HG02840 (cell line): ENCODE measurements around the gene FUT4.
"Not testable (repeated sequence)": the region's sequence is repeated elsewhere in the genome, so short reads cannot be mapped to it uniquely, and the experiment has no call there.

ENCODE experiments used
- ATAC-seq: cut with Tn5 transposase; IDR thresholded peaks from one replicate; pipeline ENCODE4 v1.9.1; 2021; ENCODE audit warnings: mild to moderate bottlenecking, moderate library complexity, moderate number of reproducible peaks; ENCODE audit not compliant: unreplicated experiment, low FRiP score

Gene FUT4, protein sequence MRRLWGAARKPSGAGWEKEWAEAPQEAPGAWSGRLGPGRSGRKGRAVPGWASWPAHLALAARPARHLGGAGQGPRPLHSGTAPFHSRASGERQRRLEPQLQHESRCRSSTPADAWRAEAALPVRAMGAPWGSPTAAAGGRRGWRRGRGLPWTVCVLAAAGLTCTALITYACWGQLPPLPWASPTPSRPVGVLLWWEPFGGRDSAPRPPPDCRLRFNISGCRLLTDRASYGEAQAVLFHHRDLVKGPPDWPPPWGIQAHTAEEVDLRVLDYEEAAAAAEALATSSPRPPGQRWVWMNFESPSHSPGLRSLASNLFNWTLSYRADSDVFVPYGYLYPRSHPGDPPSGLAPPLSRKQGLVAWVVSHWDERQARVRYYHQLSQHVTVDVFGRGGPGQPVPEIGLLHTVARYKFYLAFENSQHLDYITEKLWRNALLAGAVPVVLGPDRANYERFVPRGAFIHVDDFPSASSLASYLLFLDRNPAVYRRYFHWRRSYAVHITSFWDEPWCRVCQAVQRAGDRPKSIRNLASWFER

DNA sequence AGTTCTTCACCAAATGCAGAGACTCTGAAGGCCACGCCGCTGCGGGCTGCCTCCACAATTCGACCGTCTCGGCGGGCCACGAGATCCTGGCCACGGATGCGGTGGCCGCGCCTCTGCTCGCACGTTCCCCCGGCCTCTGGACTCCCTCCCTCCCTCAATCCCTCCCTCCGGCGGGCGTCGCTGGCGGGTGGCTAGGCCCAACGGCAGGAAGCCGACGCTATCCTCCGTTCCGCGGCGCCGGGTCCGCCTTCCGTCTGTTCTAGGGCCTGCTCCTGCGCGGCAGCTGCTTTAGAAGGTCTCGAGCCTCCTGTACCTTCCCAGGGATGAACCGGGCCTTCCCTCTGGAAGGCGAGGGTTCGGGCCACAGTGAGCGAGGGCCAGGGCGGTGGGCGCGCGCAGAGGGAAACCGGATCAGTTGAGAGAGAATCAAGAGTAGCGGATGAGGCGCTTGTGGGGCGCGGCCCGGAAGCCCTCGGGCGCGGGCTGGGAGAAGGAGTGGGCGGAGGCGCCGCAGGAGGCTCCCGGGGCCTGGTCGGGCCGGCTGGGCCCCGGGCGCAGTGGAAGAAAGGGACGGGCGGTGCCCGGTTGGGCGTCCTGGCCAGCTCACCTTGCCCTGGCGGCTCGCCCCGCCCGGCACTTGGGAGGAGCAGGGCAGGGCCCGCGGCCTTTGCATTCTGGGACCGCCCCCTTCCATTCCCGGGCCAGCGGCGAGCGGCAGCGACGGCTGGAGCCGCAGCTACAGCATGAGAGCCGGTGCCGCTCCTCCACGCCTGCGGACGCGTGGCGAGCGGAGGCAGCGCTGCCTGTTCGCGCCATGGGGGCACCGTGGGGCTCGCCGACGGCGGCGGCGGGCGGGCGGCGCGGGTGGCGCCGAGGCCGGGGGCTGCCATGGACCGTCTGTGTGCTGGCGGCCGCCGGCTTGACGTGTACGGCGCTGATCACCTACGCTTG is at the start of gene FUT4:
FUT4 (plus strand) TSS at position 227 of the 951 bp plus-strand sequence; CDS start at position 440, 213 bp downstream.
- peak; percentile 79 for ATAC-seq

DNA sequence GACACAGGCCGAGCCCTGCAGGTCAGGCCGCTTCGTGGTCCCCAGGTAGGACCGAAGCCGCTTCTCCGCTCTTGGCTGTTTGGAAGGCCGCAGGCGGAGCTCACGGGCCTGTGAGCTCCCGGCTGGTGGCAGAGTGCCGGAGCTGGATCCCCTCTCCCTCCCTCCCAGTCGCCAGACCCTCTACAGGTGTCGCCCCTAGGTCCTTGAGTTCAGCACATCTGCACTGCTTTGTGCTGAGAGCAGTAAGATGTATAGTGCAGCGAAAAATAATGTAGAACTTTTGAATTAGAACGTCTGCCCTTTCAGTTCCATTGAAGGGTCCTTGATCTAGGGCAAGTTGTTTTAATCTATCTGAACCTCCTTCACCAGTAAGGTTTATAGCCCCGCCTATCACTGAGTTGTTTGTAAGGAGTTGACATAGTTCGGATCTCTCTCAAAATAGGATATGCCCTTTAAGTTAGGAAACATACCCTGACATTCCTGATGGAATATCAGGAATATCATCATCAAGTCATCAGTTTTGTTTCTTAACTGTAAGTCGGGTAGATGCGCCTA is 49.5 kb upstream of the FUT4 start:
- peak; percentile 61 for ATAC-seq

DNA sequence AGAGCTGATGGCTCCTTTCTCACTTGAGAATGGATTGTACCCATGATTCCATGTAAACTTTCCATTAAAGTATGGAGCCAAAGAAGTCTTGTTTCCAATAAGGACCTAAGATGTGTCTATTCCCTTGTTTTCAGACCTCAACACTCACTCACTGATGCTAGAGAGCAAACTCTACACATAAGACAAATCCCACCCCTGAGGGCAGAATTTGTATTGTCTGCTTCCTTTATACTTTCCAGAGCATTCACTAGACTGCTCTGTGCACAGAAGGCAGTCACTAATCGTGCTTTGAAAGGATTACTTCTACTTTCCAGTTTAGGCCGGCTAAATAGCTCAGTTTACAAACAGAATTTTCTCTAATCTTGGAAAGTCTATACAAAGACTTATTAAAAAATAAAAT is 43.5 kb upstream of the FUT4 start:
- no peak for ATAC-seq

DNA sequence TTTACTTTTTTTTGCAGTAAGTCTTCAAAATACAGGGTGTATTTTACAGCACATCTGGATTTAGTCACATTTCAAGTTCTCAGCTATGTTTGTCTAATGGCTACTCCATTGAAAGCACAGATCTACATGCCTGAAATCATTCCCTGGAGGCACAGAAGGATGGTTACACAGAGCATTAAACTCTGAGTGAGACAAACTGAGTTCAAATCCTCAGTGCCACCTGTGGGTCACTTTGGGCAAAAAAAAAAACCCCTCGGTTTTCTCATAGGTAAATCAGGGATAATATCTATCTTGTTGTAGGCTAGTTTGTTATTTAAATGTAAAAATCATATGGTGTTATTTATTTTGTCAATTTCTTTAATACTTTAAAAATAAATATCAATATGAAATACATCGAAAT is 42.2 kb upstream of the FUT4 start:
- ATAC-seq, result no peak

DNA sequence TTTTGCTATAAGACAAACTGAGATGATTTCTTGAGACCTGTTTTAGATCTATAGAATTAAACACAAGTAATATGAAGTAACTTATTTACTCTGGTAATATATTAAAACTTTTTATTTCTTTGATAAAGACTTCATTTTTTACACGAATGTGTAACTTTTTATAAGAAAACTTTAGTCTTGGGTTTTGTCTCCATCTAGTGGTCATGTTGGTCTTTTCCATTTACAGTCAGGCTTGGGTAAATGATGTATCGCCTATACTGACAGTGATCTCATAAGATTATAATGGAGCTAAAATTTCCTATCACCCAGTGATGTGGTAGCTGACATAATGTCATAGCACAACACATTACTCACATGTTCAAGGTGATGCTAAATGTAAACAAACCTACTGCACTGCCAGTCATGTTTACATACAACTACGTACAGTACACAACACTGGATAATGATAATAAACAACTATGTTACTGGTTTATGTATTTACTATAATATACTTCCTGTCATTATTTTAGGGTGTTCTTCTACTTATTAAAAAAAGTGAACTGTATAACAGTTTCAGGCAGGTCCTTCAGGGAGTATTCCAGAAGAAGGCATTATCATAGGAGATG is 38.9 kb upstream of the FUT4 start:
- ATAC-seq, result no peak

DNA sequence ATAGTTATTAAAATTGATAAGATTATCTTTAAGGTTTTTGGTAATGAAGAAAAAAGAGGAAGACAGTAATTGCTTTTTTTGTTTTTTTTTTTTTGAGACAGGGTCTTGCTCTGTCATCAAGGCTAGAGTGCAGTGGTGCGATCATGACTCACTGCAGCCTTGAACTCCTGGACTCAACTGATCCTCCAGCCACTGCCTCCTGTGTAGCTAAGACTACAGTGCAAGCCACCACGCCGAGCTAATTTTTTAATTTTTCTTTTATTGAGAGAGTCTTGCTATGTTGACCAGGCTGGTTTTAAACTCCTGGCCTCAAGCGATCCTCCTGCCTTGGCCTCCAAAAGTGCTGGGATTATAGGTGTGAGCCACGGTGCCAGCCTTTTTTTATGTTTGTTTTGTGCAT is 37.2 kb upstream of the FUT4 start:
- not testable (repeated sequence) for ATAC-seq

DNA sequence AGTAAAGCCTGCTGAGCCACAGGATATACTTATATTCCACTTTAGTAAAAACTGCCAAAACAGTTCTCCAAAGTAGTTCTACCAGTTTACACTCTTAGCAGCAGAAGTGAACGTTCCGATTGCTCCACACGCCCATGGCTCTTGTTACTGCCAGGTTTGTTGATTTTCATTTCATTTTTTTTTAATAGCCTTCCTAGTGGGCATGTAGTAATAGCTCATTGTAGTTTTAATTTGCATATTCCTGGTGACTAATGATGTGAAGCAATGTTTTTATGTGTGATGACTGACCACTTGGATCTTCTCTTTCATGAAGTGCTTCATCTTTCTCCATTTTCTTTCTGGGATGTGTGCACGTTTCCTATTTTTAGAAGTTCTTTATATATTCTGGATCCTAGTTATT is 36.2 kb upstream of the FUT4 start:
- no peak for ATAC-seq

DNA sequence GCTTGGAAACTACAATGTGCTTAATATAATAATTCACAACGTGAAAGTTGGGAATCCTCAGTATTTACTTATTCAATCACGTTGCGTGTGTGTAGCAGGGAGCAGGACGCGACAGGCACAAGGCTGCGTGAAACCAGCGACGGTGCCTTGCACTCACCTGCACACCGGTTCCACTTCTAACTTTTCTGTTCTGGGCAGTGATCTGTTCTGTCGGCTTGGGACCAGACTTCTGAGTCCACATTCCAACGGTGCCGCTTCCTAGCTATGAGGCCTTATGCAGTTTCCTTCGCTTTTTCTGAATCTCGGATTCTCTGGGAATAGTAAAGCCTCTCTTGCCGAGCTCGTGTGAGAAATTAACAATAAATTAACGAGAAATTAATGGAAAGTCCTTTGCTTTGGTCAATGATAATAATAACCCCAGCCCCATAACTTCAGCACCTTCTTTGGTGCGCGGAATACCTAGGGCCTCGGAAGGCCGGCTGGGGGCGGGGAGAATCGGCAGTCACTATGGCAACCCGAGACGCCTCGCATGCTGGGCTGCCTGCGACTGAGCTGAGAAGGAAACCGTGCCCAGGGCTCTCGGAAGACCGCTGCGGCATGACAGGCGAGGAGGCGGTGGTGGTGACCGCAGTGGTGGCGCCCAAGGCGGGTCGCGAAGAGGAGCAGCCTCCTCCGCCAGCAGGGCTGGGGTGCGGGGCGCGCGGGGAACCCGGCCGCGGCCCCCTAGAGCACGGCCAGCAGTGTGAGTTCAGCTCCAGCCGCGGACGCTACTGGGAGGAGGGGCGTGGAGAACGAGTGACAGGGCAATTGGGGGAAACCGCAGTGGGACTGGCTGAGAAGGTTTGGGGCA is 31.6 kb upstream of the FUT4 start, which contains the start of gene C11orf97:
C11orf97 (plus strand) TSS at position 530 of the 850 bp plus-strand sequence; CDS start at position 598, 68 bp downstream.
- peak; percentile 73 for ATAC-seq

DNA sequence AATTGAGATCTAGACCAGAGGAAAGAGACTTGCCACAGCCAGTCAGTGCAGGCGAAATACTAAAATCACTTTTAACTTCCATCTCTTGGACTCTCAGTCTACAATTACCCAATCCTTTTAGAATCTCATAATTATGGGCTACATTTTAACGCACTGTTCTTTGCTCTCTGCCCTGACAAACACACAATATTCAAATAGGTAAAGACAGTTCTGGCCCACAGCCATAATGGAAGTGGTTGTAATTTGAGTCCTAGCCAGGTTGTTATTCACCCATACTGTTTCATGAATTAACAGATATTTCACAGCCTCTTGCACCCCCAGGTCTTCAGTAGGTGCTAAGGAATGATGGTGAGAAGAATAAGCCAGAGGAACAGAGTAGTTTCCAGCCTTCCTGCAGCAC is 30.6 kb upstream of the FUT4 start:
- ATAC-seq, result no peak

DNA sequence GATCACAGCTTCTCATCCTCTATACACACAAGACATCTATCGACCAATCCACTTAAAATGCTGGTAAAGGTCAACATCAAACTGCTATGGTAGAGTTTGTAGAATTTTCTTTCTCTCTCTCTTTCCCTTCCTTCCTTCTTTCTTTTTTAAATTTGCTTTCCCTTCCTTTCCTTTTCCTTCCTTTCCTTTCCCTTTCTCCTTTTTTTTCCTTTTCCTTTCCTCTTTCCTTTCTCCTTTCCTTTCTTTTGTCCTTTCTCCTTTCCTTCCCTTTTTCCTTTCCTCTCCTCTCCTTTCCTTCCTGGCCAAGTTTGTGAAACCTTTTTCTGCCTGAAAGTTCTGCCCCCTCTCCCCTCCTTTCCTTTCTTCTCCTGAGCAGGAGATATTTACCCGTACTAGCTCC is 28.3 kb upstream of the FUT4 start:
- ATAC-seq, result no peak

DNA sequence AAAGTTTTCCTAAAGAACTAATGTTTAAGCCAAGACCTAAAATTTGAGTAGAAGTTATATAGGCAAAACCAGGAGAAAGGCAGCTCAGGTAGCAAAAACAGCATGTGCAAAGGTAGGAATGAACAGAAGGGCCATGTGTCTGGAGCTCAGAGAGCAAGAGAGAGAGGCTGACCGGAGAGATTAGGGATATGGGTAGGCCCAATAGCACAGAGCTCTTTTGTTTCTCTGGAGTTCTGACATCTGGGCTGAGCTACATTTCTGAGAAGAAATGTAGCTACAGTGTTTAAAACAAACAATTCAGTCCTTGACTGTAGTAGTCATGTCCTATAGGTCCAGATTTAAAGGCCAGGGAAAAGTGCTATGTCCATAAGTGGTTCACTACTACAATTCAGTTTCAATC is 27.0 kb upstream of the FUT4 start:
- no peak for ATAC-seq

DNA sequence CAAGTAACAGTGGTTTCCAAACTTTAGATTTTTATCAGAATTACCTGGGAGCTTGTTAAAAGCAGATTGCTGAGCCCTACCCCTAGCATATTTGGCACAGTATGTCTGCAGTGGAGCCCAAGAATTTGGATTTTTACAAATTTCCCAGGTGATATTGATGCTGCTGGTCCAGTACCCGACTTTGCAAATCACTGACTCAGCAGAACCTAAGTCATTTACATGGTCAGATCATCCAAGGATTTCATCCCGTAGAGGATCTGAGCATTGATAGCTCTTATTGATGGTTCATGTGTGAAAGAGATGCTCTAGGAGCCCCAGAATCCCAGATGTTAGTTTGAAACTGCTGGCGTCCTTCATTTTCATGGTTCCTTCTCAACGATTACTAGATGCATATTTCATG is 25.4 kb upstream of the FUT4 start:
- ATAC-seq, result no peak

DNA sequence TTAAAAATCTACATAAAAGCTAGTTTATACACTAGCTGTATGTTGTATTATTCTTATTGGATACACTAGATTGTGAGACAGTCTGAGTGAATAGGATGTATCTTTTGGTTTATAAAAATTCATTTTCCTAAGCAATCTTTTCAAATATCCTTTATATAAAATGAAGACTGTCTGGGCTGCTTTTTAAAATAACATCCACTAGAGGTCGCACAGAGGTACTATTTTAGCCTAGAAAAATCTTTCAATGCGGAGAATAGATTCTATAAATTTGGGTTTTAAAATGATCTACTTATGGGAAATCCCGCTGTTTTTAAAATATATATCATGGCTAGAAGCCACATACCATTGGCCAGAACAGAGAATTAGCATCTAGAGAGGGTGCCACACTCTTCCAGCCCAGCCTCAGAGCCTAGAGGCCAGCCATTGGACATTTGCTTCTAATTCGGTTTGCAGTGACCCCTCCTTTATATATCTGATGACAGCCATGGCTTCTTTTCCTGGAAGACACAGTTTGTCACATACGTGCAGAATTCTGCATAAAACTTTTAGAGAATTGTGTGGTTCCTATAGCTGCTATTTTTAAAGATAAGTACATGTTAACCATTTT is 24.1 kb upstream of the FUT4 start:
- ATAC-seq, result no peak

DNA sequence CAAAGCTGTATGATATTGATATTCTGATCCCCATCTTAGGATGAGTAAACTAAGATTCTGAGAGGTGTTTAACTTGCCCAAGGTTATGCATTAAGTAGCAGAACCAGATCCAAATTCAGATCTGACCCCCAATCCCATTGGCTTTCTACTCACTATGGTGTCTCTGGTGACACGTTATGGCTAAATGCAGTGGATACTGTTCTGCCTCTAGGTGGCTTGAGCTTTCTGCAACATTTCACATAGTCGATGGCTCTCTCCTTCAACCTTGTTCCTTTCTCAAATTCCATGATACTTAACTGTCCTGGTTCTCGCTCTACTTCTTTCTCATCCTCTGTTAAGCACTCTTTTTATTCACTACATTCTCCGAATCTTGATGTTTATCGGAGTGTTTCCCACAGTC is 22.0 kb upstream of the FUT4 start:
- no peak for ATAC-seq

DNA sequence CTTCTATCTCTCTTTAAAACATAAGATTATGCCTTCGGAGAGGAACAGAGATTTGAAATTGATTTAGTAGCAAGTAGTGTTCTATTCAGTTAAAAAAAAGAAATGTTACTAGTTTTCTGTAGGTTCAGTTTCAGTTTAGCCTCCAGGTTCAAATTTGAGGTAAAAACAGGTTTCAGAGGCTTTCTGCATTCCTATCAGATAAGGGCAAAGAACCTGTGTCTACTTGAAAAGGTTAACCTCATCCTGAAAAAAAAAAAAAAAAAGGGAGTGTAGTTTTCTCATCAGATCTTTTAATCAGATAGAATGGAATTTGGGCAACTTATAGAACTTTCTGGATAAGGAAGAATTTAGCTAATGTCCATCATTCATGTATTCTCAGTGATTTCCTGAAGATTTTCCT is 19.4 kb upstream of the FUT4 start:
- ATAC-seq, result no peak

DNA sequence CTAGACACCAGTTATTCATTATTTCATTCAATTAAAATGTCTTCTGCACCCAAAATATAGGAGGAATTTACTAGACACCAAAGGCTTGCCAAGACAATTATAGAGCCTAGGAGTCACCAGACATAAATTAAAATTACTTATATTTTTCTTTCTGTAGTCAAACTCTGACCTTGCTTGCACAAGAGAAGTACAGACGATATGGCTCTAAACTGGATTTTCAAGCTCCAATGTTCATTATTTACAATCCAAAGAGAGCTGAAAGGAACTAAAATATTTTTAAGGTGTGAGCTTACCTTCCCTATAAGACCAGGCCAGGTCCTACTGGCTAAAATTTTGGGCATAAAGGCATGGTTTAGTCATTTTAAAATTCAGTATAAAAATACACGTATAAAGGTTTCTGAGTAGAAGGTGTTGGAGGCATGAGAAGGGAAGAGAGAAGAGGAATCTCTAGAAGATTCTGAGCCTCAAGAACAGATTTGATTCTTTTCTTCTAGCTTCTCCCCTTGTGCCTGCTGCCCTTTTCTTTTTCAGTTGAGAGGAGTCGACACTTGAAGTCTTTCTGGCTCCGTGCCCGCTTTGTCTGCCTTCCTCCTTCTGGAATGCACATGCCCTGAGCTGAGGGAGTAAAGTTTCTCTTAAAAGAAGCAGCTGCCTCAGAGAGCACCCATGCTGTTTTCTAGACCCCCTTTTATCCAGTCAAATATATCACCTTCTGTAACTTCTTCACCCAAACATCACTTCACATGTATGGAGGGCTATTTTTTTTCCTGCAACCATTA is 18.0 kb upstream of the FUT4 start:
- ATAC-seq, result no peak

DNA sequence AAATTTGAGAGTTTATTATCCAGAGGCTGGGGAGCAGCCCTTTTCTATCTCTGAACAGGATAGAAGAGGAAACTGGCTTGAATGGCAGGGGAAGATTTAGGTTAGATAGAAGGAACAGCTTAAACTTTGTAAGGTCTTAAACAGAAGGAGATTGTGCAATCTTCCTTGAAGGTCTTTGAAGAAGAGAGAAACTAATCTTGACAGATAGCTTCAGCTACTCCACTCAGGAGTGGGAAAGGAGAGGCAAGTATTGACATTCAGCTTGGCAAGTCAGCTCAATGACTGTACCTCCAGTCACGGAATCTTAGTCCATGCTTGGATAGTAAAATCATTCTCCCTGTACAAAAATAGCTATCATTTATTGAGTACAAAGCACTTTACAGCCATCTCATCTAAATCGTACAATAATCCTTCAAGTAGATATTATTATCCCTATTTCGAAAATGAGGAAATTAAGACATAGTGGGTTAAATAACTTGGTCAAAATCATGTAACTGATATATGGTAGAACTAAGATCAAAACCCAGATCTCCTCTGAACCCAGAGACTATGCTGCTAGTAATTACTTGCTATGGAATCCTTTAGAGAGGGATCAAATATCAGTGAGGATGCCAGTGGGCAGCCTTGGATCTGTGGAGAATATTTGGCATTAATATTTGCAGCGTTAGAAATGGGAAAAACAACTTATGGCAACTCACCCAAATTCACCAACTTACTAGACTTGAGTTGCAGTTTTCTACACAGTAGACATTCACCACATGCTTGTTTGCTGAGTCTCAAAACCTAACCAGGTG is 16.9 kb upstream of the FUT4 start:
- no peak for ATAC-seq

DNA sequence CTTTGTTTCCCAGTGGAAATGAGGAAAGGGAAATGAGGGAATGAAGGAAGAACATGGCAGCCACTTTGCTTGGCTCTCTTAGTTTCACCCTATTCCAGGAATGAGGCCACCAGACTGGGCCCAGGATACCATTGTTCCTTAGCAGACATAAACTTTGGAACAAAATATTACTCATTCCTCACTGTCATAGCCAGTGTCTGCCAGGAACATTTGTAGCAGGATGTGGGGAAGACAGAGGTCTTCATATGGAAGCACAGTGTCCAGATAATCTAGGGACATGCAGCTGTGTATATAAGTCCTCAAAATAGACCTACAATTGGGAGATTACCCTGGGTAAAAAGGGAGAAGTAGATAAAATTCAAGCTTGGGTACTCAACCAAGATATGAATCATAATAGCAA is 15.2 kb upstream of the FUT4 start:
- ATAC-seq, result no peak
